Liver (tissue), 9 donors: ENCODE measurements around the gene RIMS3. TPM values are rescaled to one million over a fixed set of nuclear protein-coding genes. Genes with fewer than 3 reads are reported as not detected.

Source experiments
- DNase-seq: peaks from one replicate; pipeline ENCODE4 v3.0.0-alpha.2; 2017; ENCODE audit warnings: low spot score
- H3K27ac ChIP-seq, 2 donors: one replicate each; pipeline ENCODE4 v1.7.0; 2013; ENCODE audit warnings: inconsistent platforms in 2 of 2, low read length in 2 of 2, control low read depth in 1 of 2, low read depth in 1 of 2, mild to moderate bottlenecking in 1 of 2
- H3K27me3 ChIP-seq, 4 donors: one replicate each; pipeline versions ENCODE4 v1.6.1 to v1.7.0; 2013; ENCODE audit warnings: low read length in 3 of 4, inconsistent platforms in 1 of 4, mild to moderate bottlenecking in 1 of 4, moderate library complexity in 1 of 4; ENCODE audit not compliant: control insufficient read depth in 4 of 4, insufficient read depth in 4 of 4
- H3K36me3 ChIP-seq, 4 donors: one replicate each; pipeline versions ENCODE4 v1.6.1 to v1.7.0; 2013; ENCODE audit warnings: low read length in 3 of 4, mild to moderate bottlenecking in 3 of 4, low read depth in 1 of 4, moderate library complexity in 1 of 4; ENCODE audit not compliant: control insufficient read depth in 4 of 4, insufficient read depth in 3 of 4
- H3K4me1 ChIP-seq, 4 donors: one replicate each; pipeline versions ENCODE4 v1.6.1 to v1.7.0; 2013; ENCODE audit warnings: low read length in 3 of 4, mild to moderate bottlenecking in 3 of 4, moderate library complexity in 1 of 4; ENCODE audit not compliant: control insufficient read depth in 4 of 4, insufficient read depth in 4 of 4
- H3K4me3 ChIP-seq, 3 donors: one replicate each; pipeline versions ENCODE4 v1.6.1 to v1.7.0; 2013; ENCODE audit warnings: low read length in 3 of 3, control low read depth in 1 of 3, low read depth in 1 of 3, mild to moderate bottlenecking in 1 of 3
- H3K9ac ChIP-seq, 2 donors: one replicate each; pipeline ENCODE4 v1.7.0; 2013; ENCODE audit warnings: low read length in 2 of 2, mild to moderate bottlenecking in 2 of 2, moderate library complexity in 2 of 2, control low read depth in 1 of 2, low read depth in 1 of 2
- H3K9me3 ChIP-seq, 4 donors: one replicate each; pipeline versions ENCODE4 v1.6.1 to v1.7.0; 2013; ENCODE audit warnings: low read length in 3 of 4; ENCODE audit not compliant: control insufficient read depth in 4 of 4
- FOXA2 ChIP-seq: IDR thresholded peaks from 2 replicates; pipeline ENCODE4 v1.6.1; 2016; ENCODE audit warnings: antibody characterized with exemption
- GABPA ChIP-seq, 2 donors: IDR thresholded peaks in 1 of 2; conservative IDR thresholded peaks in 1 of 2; 2 replicates each; pipeline ENCODE4 v1.6.1; 2016; ENCODE audit warnings: antibody characterized with exemption in 2 of 2, mild to moderate bottlenecking in 1 of 2, moderate library complexity in 1 of 2
- HNF4A ChIP-seq, 2 donors: conservative IDR thresholded peaks; 2 replicates each; pipeline ENCODE4 v1.6.1; 2016; ENCODE audit warnings: antibody characterized with exemption in 2 of 2, mild to moderate bottlenecking in 2 of 2
- HNF4G ChIP-seq: IDR thresholded peaks from 2 replicates; pipeline ENCODE4 v1.6.1; 2016; ENCODE audit warnings: antibody characterized with exemption
- JUND ChIP-seq, 2 donors: IDR thresholded peaks; 2 replicates each; pipeline ENCODE4 v1.6.1; 2016; ENCODE audit warnings: antibody characterized with exemption in 2 of 2
- RAD21 ChIP-seq, 2 donors: IDR thresholded peaks; 2 replicates each; pipeline ENCODE4 v1.6.1; 2016; ENCODE audit warnings: antibody characterized with exemption in 2 of 2, mild to moderate bottlenecking in 2 of 2
- RXRA ChIP-seq, 2 donors: IDR thresholded peaks; 2 replicates each; pipeline ENCODE4 v1.6.1; 2017 to 2018; ENCODE audit warnings: antibody characterized with exemption in 2 of 2, mild to moderate bottlenecking in 1 of 2
- SP1 ChIP-seq: IDR thresholded peaks from 2 replicates; pipeline ENCODE4 v1.6.1; 2018; ENCODE audit warnings: antibody characterized with exemption, mild to moderate bottlenecking
- TAF1 ChIP-seq: conservative IDR thresholded peaks from 2 replicates; pipeline ENCODE4 v1.6.1; 2016; ENCODE audit warnings: antibody characterized with exemption, mild to moderate bottlenecking
- YY1 ChIP-seq: IDR thresholded peaks from 2 replicates; pipeline ENCODE4 v1.6.1; 2016; ENCODE audit warnings: antibody characterized with exemption, mild to moderate bottlenecking
- WGBS: extraction: QIAGEN DNeasy Blood & Tissue Kit; methylation state at CpG from one replicate; pipeline ENCODE4 v1.1.7; 2013; 5-methylcytosine and 5-hydroxymethylcytosine counted together
- polyA plus RNA-seq, 2 donors: library from polyadenylated mRNA; stranded (reverse) in 1 of 2; unstranded in 1 of 2; fragments of 200-250 nt in 1 of 2; fragments of >200 nt in 1 of 2; fragmentation: Nextera tagmentation in 1 of 2; extraction: Ambion mirVana in 1 of 2; gene quantifications; one replicate each; pipeline versions ENCODE4 v1.2.1 to v1.2.3, GENCODE V29; 2013 to 2015
- total RNA-seq, 2 donors: library from RNA; depleted of rRNA; stranded (reverse); fragments of >200 nt; gene quantifications; one replicate each; pipeline ENCODE4 v1.2.3, GENCODE V29; 2014
- TF ChIP-seq, protein P1 (sequence below): IDR thresholded peaks from 2 replicates; pipeline ENCODE4 v1.6.1; 2016; ENCODE audit warnings: antibody characterized with exemption, mild to moderate bottlenecking
- TF ChIP-seq, protein P2 (sequence below): IDR thresholded peaks from 2 replicates; pipeline ENCODE4 v1.6.1; 2016; ENCODE audit warnings: antibody characterized with exemption
- TF ChIP-seq, protein P3 (sequence below): fragments of 150-350 bp; IDR thresholded peaks from 2 replicates; pipeline ENCODE4 v1.5.1; 2017; ENCODE audit warnings: improper control_type of control experiment, low read depth, low read length; ENCODE audit not compliant: missing input control
- TF ChIP-seq, protein P4 (sequence below): IDR thresholded peaks from 2 replicates; pipeline ENCODE4 v1.6.1; 2016; ENCODE audit warnings: antibody characterized with exemption
- donor health status: healthy.
- donor health status: healthy.
- donor health status: healthy.
- donor health status: healthy.
- donor health status: healthy.

RIMS3 gene
- total and polyA plus RNA-seq, 4 donors = 0.22 to 2.2 (median 0.77) TPM

DNA sequence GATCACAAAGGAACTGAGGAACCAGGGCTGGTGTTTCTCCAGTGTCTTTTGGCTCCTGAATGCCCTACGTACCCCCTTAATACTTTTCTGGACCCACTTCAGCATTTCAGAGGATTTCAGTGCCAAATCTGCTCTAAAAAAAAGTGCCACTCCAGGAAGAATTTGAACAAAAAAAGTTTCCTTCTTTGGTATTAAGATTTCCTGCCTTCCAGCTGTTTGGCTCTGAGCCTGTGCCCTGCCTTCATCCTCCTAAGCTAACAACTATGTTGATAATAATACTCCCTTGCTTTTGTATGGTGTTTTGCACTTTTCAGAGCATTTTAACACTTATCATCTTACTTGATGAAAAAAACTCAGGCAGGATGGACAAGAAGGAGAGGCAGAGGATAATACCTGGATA, 11.0 kb upstream of the RIMS3 start (continued):
- TF ChIP-seq, protein P1, sequence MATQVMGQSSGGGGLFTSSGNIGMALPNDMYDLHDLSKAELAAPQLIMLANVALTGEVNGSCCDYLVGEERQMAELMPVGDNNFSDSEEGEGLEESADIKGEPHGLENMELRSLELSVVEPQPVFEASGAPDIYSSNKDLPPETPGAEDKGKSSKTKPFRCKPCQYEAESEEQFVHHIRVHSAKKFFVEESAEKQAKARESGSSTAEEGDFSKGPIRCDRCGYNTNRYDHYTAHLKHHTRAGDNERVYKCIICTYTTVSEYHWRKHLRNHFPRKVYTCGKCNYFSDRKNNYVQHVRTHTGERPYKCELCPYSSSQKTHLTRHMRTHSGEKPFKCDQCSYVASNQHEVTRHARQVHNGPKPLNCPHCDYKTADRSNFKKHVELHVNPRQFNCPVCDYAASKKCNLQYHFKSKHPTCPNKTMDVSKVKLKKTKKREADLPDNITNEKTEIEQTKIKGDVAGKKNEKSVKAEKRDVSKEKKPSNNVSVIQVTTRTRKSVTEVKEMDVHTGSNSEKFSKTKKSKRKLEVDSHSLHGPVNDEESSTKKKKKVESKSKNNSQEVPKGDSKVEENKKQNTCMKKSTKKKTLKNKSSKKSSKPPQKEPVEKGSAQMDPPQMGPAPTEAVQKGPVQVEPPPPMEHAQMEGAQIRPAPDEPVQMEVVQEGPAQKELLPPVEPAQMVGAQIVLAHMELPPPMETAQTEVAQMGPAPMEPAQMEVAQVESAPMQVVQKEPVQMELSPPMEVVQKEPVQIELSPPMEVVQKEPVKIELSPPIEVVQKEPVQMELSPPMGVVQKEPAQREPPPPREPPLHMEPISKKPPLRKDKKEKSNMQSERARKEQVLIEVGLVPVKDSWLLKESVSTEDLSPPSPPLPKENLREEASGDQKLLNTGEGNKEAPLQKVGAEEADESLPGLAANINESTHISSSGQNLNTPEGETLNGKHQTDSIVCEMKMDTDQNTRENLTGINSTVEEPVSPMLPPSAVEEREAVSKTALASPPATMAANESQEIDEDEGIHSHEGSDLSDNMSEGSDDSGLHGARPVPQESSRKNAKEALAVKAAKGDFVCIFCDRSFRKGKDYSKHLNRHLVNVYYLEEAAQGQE = no peak
- no peak for TF ChIP-seq YY1
- TF ChIP-seq RXRA (IDR thresholded peaks at IDR 0.05) = no peak
- TF ChIP-seq, protein P2, sequence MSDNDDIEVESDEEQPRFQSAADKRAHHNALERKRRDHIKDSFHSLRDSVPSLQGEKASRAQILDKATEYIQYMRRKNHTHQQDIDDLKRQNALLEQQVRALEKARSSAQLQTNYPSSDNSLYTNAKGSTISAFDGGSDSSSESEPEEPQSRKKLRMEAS = no peak

DNA sequence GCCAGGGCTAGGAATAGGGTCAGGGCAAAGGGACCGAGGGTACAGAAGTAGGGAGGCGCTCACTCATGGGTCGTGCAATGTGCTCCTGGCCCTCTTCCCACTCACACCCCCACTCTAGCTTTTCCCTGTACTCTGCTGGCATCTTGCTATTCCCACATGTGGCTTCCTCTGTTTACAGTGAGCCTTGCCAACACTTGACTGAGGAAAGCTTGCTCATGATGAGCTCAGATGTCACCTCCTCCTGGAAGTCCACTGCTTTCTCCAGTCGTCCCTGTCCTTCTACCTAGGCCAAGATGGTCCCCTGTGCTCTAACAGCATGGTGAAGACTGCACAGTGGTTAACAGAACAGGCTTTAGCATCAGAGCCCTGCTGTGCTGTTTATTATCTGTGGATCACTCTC, 8.0 kb upstream of the RIMS3 start:
- Histone ChIP-seq H3K4me1 (peaks cover 2 to 4% (median 3%) of the 10 kb centered on the region in 4 donors), H3K36me3 (no peaks in the 10 kb centered on the region), H3K4me3 (no peak overlapping the region), H3K27me3 (no peaks in the 10 kb centered on the region), H3K9me3 (no peaks in the 10 kb centered on the region), H3K9ac (no peak overlapping the region), H3K27ac (no peak overlapping the region)
- TF ChIP-seq JUND (IDR thresholded peaks at IDR 0.05) = no peak
- TF ChIP-seq SP1 = no peak
- no peak for TF ChIP-seq FOXA2
- TF ChIP-seq HNF4A (conservative IDR thresholded peaks at IDR 0.05) = no peak
- no peak for TF ChIP-seq GABPA (IDR thresholded peaks at IDR 0.05 in 1 of 2, conservative IDR thresholded peaks at IDR 0.05 in 1 of 2)
- TF ChIP-seq RAD21 (IDR thresholded peaks at IDR 0.05) = no peak
- TF ChIP-seq, protein P3, sequence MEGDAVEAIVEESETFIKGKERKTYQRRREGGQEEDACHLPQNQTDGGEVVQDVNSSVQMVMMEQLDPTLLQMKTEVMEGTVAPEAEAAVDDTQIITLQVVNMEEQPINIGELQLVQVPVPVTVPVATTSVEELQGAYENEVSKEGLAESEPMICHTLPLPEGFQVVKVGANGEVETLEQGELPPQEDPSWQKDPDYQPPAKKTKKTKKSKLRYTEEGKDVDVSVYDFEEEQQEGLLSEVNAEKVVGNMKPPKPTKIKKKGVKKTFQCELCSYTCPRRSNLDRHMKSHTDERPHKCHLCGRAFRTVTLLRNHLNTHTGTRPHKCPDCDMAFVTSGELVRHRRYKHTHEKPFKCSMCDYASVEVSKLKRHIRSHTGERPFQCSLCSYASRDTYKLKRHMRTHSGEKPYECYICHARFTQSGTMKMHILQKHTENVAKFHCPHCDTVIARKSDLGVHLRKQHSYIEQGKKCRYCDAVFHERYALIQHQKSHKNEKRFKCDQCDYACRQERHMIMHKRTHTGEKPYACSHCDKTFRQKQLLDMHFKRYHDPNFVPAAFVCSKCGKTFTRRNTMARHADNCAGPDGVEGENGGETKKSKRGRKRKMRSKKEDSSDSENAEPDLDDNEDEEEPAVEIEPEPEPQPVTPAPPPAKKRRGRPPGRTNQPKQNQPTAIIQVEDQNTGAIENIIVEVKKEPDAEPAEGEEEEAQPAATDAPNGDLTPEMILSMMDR = no peak
- no peak for TF ChIP-seq TAF1
- TF ChIP-seq, protein P1 = no peak
- TF ChIP-seq, protein P2 = no peak
- TF ChIP-seq, protein P4, sequence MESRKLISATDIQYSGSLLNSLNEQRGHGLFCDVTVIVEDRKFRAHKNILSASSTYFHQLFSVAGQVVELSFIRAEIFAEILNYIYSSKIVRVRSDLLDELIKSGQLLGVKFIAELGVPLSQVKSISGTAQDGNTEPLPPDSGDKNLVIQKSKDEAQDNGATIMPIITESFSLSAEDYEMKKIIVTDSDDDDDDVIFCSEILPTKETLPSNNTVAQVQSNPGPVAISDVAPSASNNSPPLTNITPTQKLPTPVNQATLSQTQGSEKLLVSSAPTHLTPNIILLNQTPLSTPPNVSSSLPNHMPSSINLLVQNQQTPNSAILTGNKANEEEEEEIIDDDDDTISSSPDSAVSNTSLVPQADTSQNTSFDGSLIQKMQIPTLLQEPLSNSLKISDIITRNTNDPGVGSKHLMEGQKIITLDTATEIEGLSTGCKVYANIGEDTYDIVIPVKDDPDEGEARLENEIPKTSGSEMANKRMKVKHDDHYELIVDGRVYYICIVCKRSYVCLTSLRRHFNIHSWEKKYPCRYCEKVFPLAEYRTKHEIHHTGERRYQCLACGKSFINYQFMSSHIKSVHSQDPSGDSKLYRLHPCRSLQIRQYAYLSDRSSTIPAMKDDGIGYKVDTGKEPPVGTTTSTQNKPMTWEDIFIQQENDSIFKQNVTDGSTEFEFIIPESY = no peak
- no peak for TF ChIP-seq HNF4G
- 94% methylated on average over 4 of the region's 4 CpGs for WGBS
- no peak for DNase-seq
